GM12801 (cell line): ENCODE results near the gene TMEM258.

ENCODE experiments used
- CTCF ChIP-seq: IDR thresholded peaks from one replicate; pipeline ENCODE4 v1.5.1; 2011; ENCODE audit warnings: control low read depth; ENCODE audit not compliant: insufficient read length; ENCODE audit errors: extremely low read depth

Gene TMEM258

DNA sequence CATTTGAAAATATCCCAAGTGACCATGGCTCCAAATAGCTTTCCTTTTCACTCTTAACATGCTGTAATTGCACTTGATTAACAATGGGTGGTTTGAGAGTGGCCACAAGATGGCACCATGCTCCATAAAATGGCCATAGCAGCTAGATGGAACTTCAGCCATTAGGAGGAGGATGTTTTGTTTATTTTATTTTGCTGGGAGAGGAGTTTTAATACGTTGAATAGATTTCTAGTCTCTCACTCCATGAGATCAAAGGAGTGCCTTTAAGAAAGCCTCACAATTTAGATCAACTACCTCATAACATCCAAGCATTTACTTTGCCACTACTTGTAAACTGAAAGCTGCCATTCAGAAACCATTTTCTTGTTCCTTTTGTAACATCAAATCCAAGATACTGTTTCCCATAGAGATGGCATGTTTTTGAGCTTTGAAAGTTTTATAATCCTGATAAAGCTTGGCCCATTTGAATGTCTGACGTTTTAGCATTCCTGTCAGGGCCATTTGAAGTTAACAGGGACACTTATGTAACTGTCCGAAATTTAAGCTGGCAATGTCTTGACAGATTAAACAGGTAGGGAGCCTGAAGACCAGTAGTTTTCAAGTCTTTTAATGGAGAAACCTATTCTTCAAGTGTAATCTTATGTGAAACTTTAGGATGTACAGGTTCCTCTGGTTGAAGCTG, 5.0 kb upstream of the TMEM258 start:
- TF ChIP-seq CTCF, result no peak

- TF ChIP-seq CTCF, result no peak
Measured at GRCh38 chr11:61795876-61796526, 3.6 kb upstream of the TMEM258 start.

GRCh38 chr11:61795459-61795858, 3.1 kb upstream of the TMEM258 start:
- TF ChIP-seq CTCF, result no peak

GRCh38 chr11:61794579-61794978, 2.2 kb upstream of the TMEM258 start:
- no peak for TF ChIP-seq CTCF

- TF ChIP-seq CTCF, result no peak
Measured at GRCh38 chr11:61793829-61794204, 1.4 kb upstream of the TMEM258 start.

GRCh38 chr11:61793083-61793828, 857 bp upstream of the TMEM258 start:
- TF ChIP-seq CTCF, result no peak

- TF ChIP-seq CTCF, result no peak
Measured at GRCh38 chr11:61791737-61792309, 576 bp downstream of the TMEM258 start.
